ENCODE results near the gene CDKN2AIPNL. TPM values are rescaled to one million over a fixed set of nuclear protein-coding genes. Genes with fewer than 3 reads are reported as not detected.

CDKN2AIPNL gene
- total and polyA plus RNA-seq, 2 of the 13 experiments (the other 11 are each of a cell fraction or from before 2014, with no cell fraction given) = 17.4 to 46.5 TPM

- TF ChIP-seq HOXA3 (CRISPR knock-in tag; IDR thresholded peaks at IDR 0.05) (no peak), MTA3 (CRISPR knock-in tag; IDR thresholded peaks at IDR 0.05) (no peak), HNF4A (CRISPR knock-in tag; IDR thresholded peaks at IDR 0.05) (peak; percentile 34; the same call in 1 of the 2 replicates), MEIS2 (CRISPR knock-in tag; IDR thresholded peaks at IDR 0.05) (no peak), PRMT3 (CRISPR knock-in tag; IDR thresholded peaks at IDR 0.05; ENCODE audit: borderline replicate concordance, low read depth) (no peak), SP140L (CRISPR knock-in tag; IDR thresholded peaks at IDR 0.05; ENCODE audit: borderline replicate concordance) (no peak), ARID3A (IDR thresholded peaks at IDR 0.05; ENCODE audit: low read depth, low read length) (0 out of 2 replicates have a peak, but pooled peaks have one; percentile 34), PPARG (CRISPR knock-in tag; conservative IDR thresholded peaks at IDR 0.05) (peak; percentile 73), ZNF709 (CRISPR knock-in tag; IDR thresholded peaks at IDR 0.05) (no peak), ZNF414 (CRISPR knock-in tag; IDR thresholded peaks at IDR 0.05) (no peak)
Measured at GRCh38 chr5:134417707-134418106, 6.0 kb upstream of the CDKN2AIPNL start (continued).

- 62% methylated on average over 2 of the region's 2 CpGs for WGBS (ENCODE audit: low lambda C conversion rate)
- peaks cover 26% of the 10 kb centered on the region for H3K79me2 ChIP-seq (ENCODE audit: insufficient read depth, low read length)
- ATAC-seq (no peak), DNase-seq (ENCODE audit: low spot score) (no peak), FAIRE-seq (no peak)
- peak overlapping the region in 2 of 3 experiments; percentile 94 to 95; a peak in 2 of 6 replicates for H3K4me3 ChIP-seq (replicated peaks in 1 of 3; ENCODE audit: insufficient read depth in 1 of 3, low read depth in 2 of 3, low read length in 3 of 3)
- no peaks in the 10 kb centered on the region; a peak in 2 of 5 replicates for H3K36me3 ChIP-seq (replicated peaks in 1 of 2; ENCODE audit: control insufficient read depth in 1 of 2, insufficient read depth in 2 of 2, low read length in 2 of 2)
- BruUV-seq (replicated peaks) = no TSS peak
- ChIA-PET POLR2A (interaction anchor here (1.2 to 8.7 kb wide), 6 partner anchors 53 to 174 kb away, joined by 4 to 127 read pairs (median 52); partner anchors contain the start of gene JADE2), CTCF (ENCODE audit: low intra/inter-chr PET ratio, low total read pairs) (interaction anchor here (2.1 kb wide), 1 partner anchor 165 kb away, joined by 12 read pairs; no protein-coding TSS in a partner anchor)
- H4K20me1 ChIP-seq (ENCODE audit: insufficient read depth, low read length) = no peaks in the 10 kb centered on the region
- intact Hi-C loops (cut with micrococcal nuclease; ENCODE audit: unreplicated experiment) (loop anchor here (5.0 kb wide), 2 partner anchors 41 to 164 kb away; partner anchors contain the start of gene UBE2B), in situ Hi-C loops (cut with HindIII; ENCODE audit: extremely low pct_ligation_motif_present, low pct_unique_long_range_greater_than_20kb) (loop anchor here (5.0 kb wide), 1 partner anchor 99 kb away; no protein-coding TSS in a partner anchor)
- peak overlapping the region; percentile 94 for H3K4me2 ChIP-seq (ENCODE audit: low read depth, low read length)
- no peak overlapping the region for H2AFZ ChIP-seq (ENCODE audit: low read length)
- H3K27ac ChIP-seq (ENCODE audit: extremely low read length, insufficient read depth, low read length) = peak overlapping the region; percentile 96
- peak overlapping the region; percentile 32 for H3K9ac ChIP-seq (ENCODE audit: insufficient read depth, low read depth, low read length)
- no peaks in the 10 kb centered on the region; a peak in 1 of 5 replicates for H3K27me3 ChIP-seq (ENCODE audit: control insufficient read depth in 1 of 2, insufficient read depth in 2 of 2, low read length in 2 of 2)
- H3K9me3 ChIP-seq (ENCODE audit: low read length) = no peaks in the 10 kb centered on the region
- peaks cover 76% of the 10 kb centered on the region for H3K4me1 ChIP-seq (ENCODE audit: insufficient read depth, low read length)
- TF ChIP-seq NR0B2 (CRISPR knock-in tag; IDR thresholded peaks at IDR 0.05) (no peak), SIN3B (IDR thresholded peaks at IDR 0.05; ENCODE audit: low read length) (no peak), ZNF687 (CRISPR knock-in tag; IDR thresholded peaks at IDR 0.05) (no peak), TP53 (CRISPR knock-in tag; conservative IDR thresholded peaks at IDR 0.05) (no peak)
Measured at GRCh38 chr5:134413046-134413445, 1.4 kb upstream of the CDKN2AIPNL start.

All from HepG2 (cell line).